ENCODE data around the gene C9orf50. TPM values are rescaled to one million over a fixed set of nuclear protein-coding genes. Genes with fewer than 3 reads are reported as not detected.
"Not testable (repeated sequence)": the region's sequence is repeated elsewhere in the genome, so short reads cannot be mapped to it uniquely, and the experiment has no call there.

C9orf50 gene
- total RNA-seq, 4 donors from 2014 or later = 0.64 TPM; not detected in 3

- Histone ChIP-seq H3K27ac (no peak overlapping the region), H3K4me1 (peaks cover 37% of the 10 kb centered on the region), H3K27me3 (no peaks in the 10 kb centered on the region), H3K9me3 (no peaks in the 10 kb centered on the region), H3K36me3 (peaks cover 53% of the 10 kb centered on the region), H3K4me3 (no peak overlapping the region)
- no peak for DNase-seq (ENCODE audit: low spot score in 2 of 2)
- TF ChIP-seq POLR2AphosphoS5 (IDR thresholded peaks at IDR 0.05) (no peak), CTCF (IDR thresholded peaks at IDR 0.05) (no peak), EP300 (IDR thresholded peaks at IDR 0.05) (no peak), POLR2A (IDR thresholded peaks at IDR 0.05) (no peak)
- 86% methylated on average over 6 of the region's 17 CpGs for WGBS
These were observed 18.2 kb upstream of the C9orf50 start for GRCh38 chr9:129639034-129639630.

GRCh38 chr9:129637673-129638439 lies 17.0 kb upstream of the C9orf50 start:
- peaks cover 66% of the 10 kb centered on the region for H3K36me3 ChIP-seq
- 83% methylated on average over 22 of the region's 29 CpGs for WGBS

GRCh38 chr9:129637102-129637501 lies 16.2 kb upstream of the C9orf50 start:
- Histone ChIP-seq H3K27ac (no peak overlapping the region), H3K4me3 (no peak overlapping the region), H3K27me3 (no peaks in the 10 kb centered on the region), H3K4me1 (peaks cover 34% of the 10 kb centered on the region), H3K9me3 (no peaks in the 10 kb centered on the region), H3K36me3 (peaks cover 69% of the 10 kb centered on the region)
- WGBS = 72% methylated on average over 6 of the region's 9 CpGs
- no peak for DNase-seq (ENCODE audit: low spot score in 2 of 2)
- no peak for TF ChIP-seq CTCF (IDR thresholded peaks at IDR 0.05)

More at GRCh38 chr9:129637673-129638439, 17.0 kb upstream of the C9orf50 start:
- Histone ChIP-seq H3K9me3 (no peaks in the 10 kb centered on the region), H3K27me3 (no peaks in the 10 kb centered on the region), H3K4me3 (no peak overlapping the region), H3K27ac (no peak overlapping the region), H3K4me1 (peaks cover 35% of the 10 kb centered on the region)
- DNase-seq (ENCODE audit: low spot score in 2 of 2) = no peak
- TF ChIP-seq EP300 (IDR thresholded peaks at IDR 0.05) (no peak), POLR2AphosphoS5 (IDR thresholded peaks at IDR 0.05) (no peak), CTCF (IDR thresholded peaks at IDR 0.05) (no peak), POLR2A (IDR thresholded peaks at IDR 0.05) (no peak)

- not testable (repeated sequence) for H3K4me3 ChIP-seq; H3K27me3 ChIP-seq; DNase-seq (ENCODE audit: low spot score in 2 of 2); H3K27ac ChIP-seq; H3K9me3 ChIP-seq
- 90% methylated on average over 10 of the region's 10 CpGs for WGBS
- Histone ChIP-seq H3K36me3 (peaks cover 69% of the 10 kb centered on the region), H3K4me1 (peaks cover 37% of the 10 kb centered on the region)
These were observed 15.4 kb upstream of the C9orf50 start for GRCh38 chr9:129636343-129636742.

- Histone ChIP-seq H3K9me3 (no peaks in the 10 kb centered on the region), H3K4me1 (peaks cover 37% of the 10 kb centered on the region), H3K4me3 (no peak overlapping the region), H3K27me3 (no peaks in the 10 kb centered on the region), H3K36me3 (peaks cover 69% of the 10 kb centered on the region), H3K27ac (no peak overlapping the region)
- DNase-seq (ENCODE audit: low spot score in 2 of 2) = peak in 1 of 2 donors; percentile 62
- 86% methylated on average over 13 of the region's 34 CpGs for WGBS
- TF ChIP-seq POLR2AphosphoS5 (IDR thresholded peaks at IDR 0.05) (no peak), CTCF (IDR thresholded peaks at IDR 0.05) (no peak), EP300 (IDR thresholded peaks at IDR 0.05) (no peak), POLR2A (IDR thresholded peaks at IDR 0.05) (no peak)
These were observed 14.5 kb upstream of the C9orf50 start for GRCh38 chr9:129635099-129636065.
